ENCODE measurements around the gene CCDC174.

Gene CCDC174

GRCh38 chr3:14646589-14647413, 4.8 kb upstream of the CCDC174 start:
- Histone ChIP-seq H3K4me1 (ENCODE audit: control insufficient read depth, low read length) (peaks cover 10% of the 10 kb centered on the region), H3F3A (ENCODE audit: control insufficient read depth, insufficient read depth) (no peaks in the 10 kb centered on the region), H3K4me3 (ENCODE audit: low read length) (no peak overlapping the region), H3K4me2 (ENCODE audit: low read length) (no peak overlapping the region), H3K79me2 (ENCODE audit: control insufficient read depth, low read length) (peaks cover 10% of the 10 kb centered on the region), H3K27ac (ENCODE audit: low read depth, low read length) (no peak overlapping the region), H3K9me2 (replicated peaks; ENCODE audit: control insufficient read depth, low read length) (no peaks in the 10 kb centered on the region), H3K36me3 (ENCODE audit: control insufficient read depth, low read length) (peaks cover under 1% of the 10 kb centered on the region), H3K27me3 (ENCODE audit: control insufficient read depth, low read length) (peaks cover 26% of the 10 kb centered on the region), H4K20me1 (ENCODE audit: control insufficient read depth, insufficient read depth, low read depth, low read length) (no peaks in the 10 kb centered on the region), H3K9me3 (ENCODE audit: control insufficient read depth, insufficient read depth, low read length) (no peaks in the 10 kb centered on the region)
- TF ChIP-seq CTCF (IDR thresholded peaks at IDR 0.05; ENCODE audit: low read depth, low read length, poor library complexity, severe bottlenecking) (no peak), EZH2phosphoT487 (IDR thresholded peaks at IDR 0.05; ENCODE audit: borderline replicate concordance, low read length) (no peak)

- H3K4me3 ChIP-seq (ENCODE audit: low read length), result no peak overlapping the region
- H3K4me2 ChIP-seq (ENCODE audit: low read length), result no peak overlapping the region
- H3K79me2 ChIP-seq (ENCODE audit: control insufficient read depth, low read length), result peaks cover 25% of the 10 kb centered on the region
Measured at GRCh38 chr3:14647976-14648955, 3.3 kb upstream of the CCDC174 start.

GRCh38 chr3:14649466-14649865, 2.1 kb upstream of the CCDC174 start:
- Histone ChIP-seq H3K4me2 (ENCODE audit: low read length) (no peak overlapping the region), H3K9me3 (ENCODE audit: control insufficient read depth, insufficient read depth, low read length) (no peaks in the 10 kb centered on the region), H3K27me3 (ENCODE audit: control insufficient read depth, low read length) (peaks cover under 1% of the 10 kb centered on the region; the same call in 1 of the 2 replicates), H3K79me2 (ENCODE audit: control insufficient read depth, low read length) (peaks cover 36% of the 10 kb centered on the region), H4K20me1 (ENCODE audit: control insufficient read depth, insufficient read depth, low read depth, low read length) (no peaks in the 10 kb centered on the region; the same call in 1 of the 2 replicates), H3K4me1 (ENCODE audit: control insufficient read depth, low read length) (peaks cover 29% of the 10 kb centered on the region), H3K36me3 (ENCODE audit: control insufficient read depth, low read length) (peaks cover 15% of the 10 kb centered on the region), H3K27ac (ENCODE audit: low read depth, low read length) (no peak overlapping the region), H3K9me2 (replicated peaks; ENCODE audit: control insufficient read depth, low read length) (no peaks in the 10 kb centered on the region), H3F3A (ENCODE audit: control insufficient read depth, insufficient read depth) (no peaks in the 10 kb centered on the region), H3K4me3 (ENCODE audit: low read length) (no peak overlapping the region)
- TF ChIP-seq EZH2phosphoT487 (IDR thresholded peaks at IDR 0.05; ENCODE audit: borderline replicate concordance, low read length), result no peak
- no peak for TF ChIP-seq CTCF (IDR thresholded peaks at IDR 0.05; ENCODE audit: low read depth, low read length, poor library complexity, severe bottlenecking)

More at GRCh38 chr3:14647976-14648955, 3.3 kb upstream of the CCDC174 start:
- peaks cover 19% of the 10 kb centered on the region for H3K4me1 ChIP-seq (ENCODE audit: control insufficient read depth, low read length)
- peaks cover 4% of the 10 kb centered on the region for H3K36me3 ChIP-seq (ENCODE audit: control insufficient read depth, low read length)
- peaks cover 11% of the 10 kb centered on the region for H3K27me3 ChIP-seq (ENCODE audit: control insufficient read depth, low read length)
- H4K20me1 ChIP-seq (ENCODE audit: control insufficient read depth, insufficient read depth, low read depth, low read length), result no peaks in the 10 kb centered on the region
- H3F3A ChIP-seq (ENCODE audit: control insufficient read depth, insufficient read depth), result no peaks in the 10 kb centered on the region
- no peaks in the 10 kb centered on the region for H3K9me2 ChIP-seq (replicated peaks; ENCODE audit: control insufficient read depth, low read length)
- TF ChIP-seq CTCF (IDR thresholded peaks at IDR 0.05; ENCODE audit: low read depth, low read length, poor library complexity, severe bottlenecking) (no peak), EZH2phosphoT487 (IDR thresholded peaks at IDR 0.05; ENCODE audit: borderline replicate concordance, low read length) (no peak)
- H3K27ac ChIP-seq (ENCODE audit: low read depth, low read length), result no peak overlapping the region
- no peaks in the 10 kb centered on the region for H3K9me3 ChIP-seq (ENCODE audit: control insufficient read depth, insufficient read depth, low read length)
